Endothelial cell of umbilical vein (primary cell): ENCODE measurements around the gene KY. TPM values are rescaled to one million over a fixed set of nuclear protein-coding genes. Genes with fewer than 3 reads are reported as not detected.
"Not testable (repeated sequence)": the region's sequence is repeated elsewhere in the genome, so short reads cannot be mapped to it uniquely, and the experiment has no call there.

Experiments
- BruUV-seq: library from RNA; stranded (reverse); fragments of 400-500 nt; replicated peaks from 2 replicates; lab custom pipeline; 2021; lab: Mats Ljungman, UMichigan
- CTCF ChIA-PET: fragments of 300-600, 350-600 bp; sonication (Branson Sonifier 250); formaldehyde crosslinking; loops from one replicate; lab custom pipeline; 2021; ENCODE audit warnings: antibody characterized with exemption, inconsistent platforms; lab: Charles Lee
- POLR2A ChIA-PET: fragments of 300-600, 350-600 bp; sonication (Branson Sonifier 250); formaldehyde crosslinking; loops from one replicate; lab custom pipeline; 2021; ENCODE audit warnings: antibody characterized with exemption, inconsistent platforms; lab: Charles Lee
- DNase-seq: peaks from one replicate; pipeline ENCODE4 v3.0.0-alpha.2; 2011; ENCODE audit warnings: low read depth, low spot score
- FAIRE-seq: peaks from 2 replicates; lab custom pipeline; 2011; peaks lifted over from hg19 to GRCh38; lab: Jason Lieb, UNC
- H2AFZ ChIP-seq: 2 replicates; pipeline ENCODE4 v1.6.0; 2012; ENCODE audit warnings: low read depth, low read length, control low read depth, inconsistent platforms
- H3K27ac ChIP-seq: 2 replicates; pipeline ENCODE4 v1.5.1; 2011; ENCODE audit warnings: low read depth, mild to moderate bottlenecking, control low read depth, low read length, moderate library complexity; ENCODE audit not compliant: insufficient read depth
- H3K27me3 ChIP-seq, 2 experiments: 2 replicates each; pipeline versions ENCODE4 v1.6.0 to v1.6.1; 2011; ENCODE audit warnings: low read length in 2 of 2, mixed read lengths in 1 of 2; ENCODE audit not compliant: control insufficient read depth in 2 of 2, insufficient read depth in 2 of 2
- H3K36me3 ChIP-seq, 2 experiments: 2 replicates in 1 of 2; 3 replicates in 1 of 2; pipeline ENCODE4 v1.5.1; 2011; ENCODE audit warnings: low read length in 2 of 2, mild to moderate bottlenecking in 1 of 2, moderate library complexity in 1 of 2; ENCODE audit not compliant: control insufficient read depth in 2 of 2, insufficient read depth in 2 of 2; ENCODE audit errors: extremely low read depth in 1 of 2
- H3K4me1 ChIP-seq: 3 replicates; pipeline ENCODE4 v1.5.1; 2011; ENCODE audit warnings: mild to moderate bottlenecking, low read length; ENCODE audit not compliant: control insufficient read depth, insufficient read depth; ENCODE audit errors: extremely low read depth
- H3K4me2 ChIP-seq: 2 replicates; pipeline ENCODE4 v1.6.1; 2011; ENCODE audit warnings: low read length, control low read depth, mixed read lengths; ENCODE audit not compliant: insufficient read depth
- H3K4me3 ChIP-seq, 3 experiments: fragments of 200-600 bp in 1 of 3; sonication (generic), shearing (Covaris generic) in 1 of 3; replicated peaks in 1 of 3; 2 replicates each; pipeline ENCODE4 v1.5.1; 2011 to 2016; ENCODE audit warnings: control low read depth in 3 of 3, low read length in 3 of 3, mild to moderate bottlenecking in 2 of 3, inconsistent platforms in 1 of 3, low read depth in 1 of 3, moderate library complexity in 1 of 3; ENCODE audit not compliant: insufficient read depth in 1 of 3
- H3K79me2 ChIP-seq: 2 replicates; pipeline ENCODE4 v1.6.0; 2012; ENCODE audit warnings: low read length, inconsistent platforms; ENCODE audit not compliant: control insufficient read depth, insufficient read depth
- H3K9ac ChIP-seq: replicated peaks from 2 replicates; pipeline ENCODE3; 2011; ENCODE audit warnings: low read length, control low read depth; ENCODE audit not compliant: insufficient read depth; ENCODE audit errors: extremely low read depth
- H3K9me1 ChIP-seq: replicated peaks from 3 replicates; pipeline ENCODE4 v1.6.0; 2011; ENCODE audit warnings: mild to moderate bottlenecking, low read length; ENCODE audit not compliant: control insufficient read depth, insufficient read depth; ENCODE audit errors: extremely low read depth
- H3K9me3 ChIP-seq: replicated peaks from 2 replicates; pipeline ENCODE4 v1.5.1; 2012; ENCODE audit warnings: low read length, inconsistent platforms; ENCODE audit not compliant: control insufficient read depth, insufficient read depth
- H4K20me1 ChIP-seq: replicated peaks from 2 replicates; pipeline ENCODE3; 2011; ENCODE audit warnings: mild to moderate bottlenecking, low read length; ENCODE audit not compliant: control insufficient read depth, insufficient read depth; ENCODE audit errors: extremely low read depth
- EZH2 ChIP-seq: IDR thresholded peaks from 2 replicates; pipeline ENCODE4 v1.6.1; 2012; ENCODE audit warnings: borderline replicate concordance, low read depth, mild to moderate bottlenecking, moderate library complexity, low read length, inconsistent platforms; ENCODE audit not compliant: severe bottlenecking
- FOS ChIP-seq: IDR thresholded peaks from 2 replicates; pipeline ENCODE4 v1.6.1; 2011; ENCODE audit warnings: mild to moderate bottlenecking, low read length, moderate library complexity, borderline replicate concordance; ENCODE audit not compliant: insufficient read depth
- GATA2 ChIP-seq: IDR thresholded peaks from 2 replicates; pipeline ENCODE4 v1.7.0; 2011; ENCODE audit warnings: low read depth, mild to moderate bottlenecking, moderate library complexity, mixed read lengths, low read length; ENCODE audit not compliant: insufficient read length, insufficient read depth
- JUN ChIP-seq: IDR thresholded peaks from 2 replicates; pipeline ENCODE4 v1.6.1; 2011; ENCODE audit warnings: borderline replicate concordance, low read depth; ENCODE audit not compliant: insufficient read length, insufficient read depth
- MYC ChIP-seq: IDR thresholded peaks from one replicate; pipeline ENCODE4 v1.6.1; 2011; ENCODE audit warnings: mild to moderate bottlenecking, low read depth, low read length
- POLR2A ChIP-seq: IDR thresholded peaks from 2 replicates; pipeline ENCODE4 v1.6.1; 2012; ENCODE audit warnings: low read depth, mild to moderate bottlenecking, control low read depth, low read length
- POLR2AphosphoS5 ChIP-seq: IDR thresholded peaks from 2 replicates; pipeline ENCODE4 v1.6.1; 2012; ENCODE audit warnings: low read depth, mild to moderate bottlenecking, control low read depth, low read length, moderate library complexity; ENCODE audit not compliant: insufficient read depth
- dilution Hi-C: fragments of 300-500 bp; cut with MboI; formaldehyde crosslinking; loops from one replicate; pipeline ENCODE4 v1.15.0; 2019; ENCODE audit warnings: low sequenced_read_pairs; ENCODE audit not compliant: extremely low pct_ligation_motif_present
- intact Hi-C: fragments of 100-400 bp; cut with micrococcal nuclease; formaldehyde crosslinking; loops from one replicate; pipeline ENCODE4 v1.10.0; 2022
- polyA plus RNA-seq, 4 experiments: library from polyadenylated mRNA; depleted of rRNA in 3 of 4; stranded (reverse) in 3 of 4; unstranded in 1 of 4; fragments of >200 nt; gene quantifications; 2 replicates each; pipeline versions ENCODE4 v1.2.1 to v1.2.3, GENCODE V29; 2011 to 2012; ENCODE audit warnings: missing spikeins in 1 of 4
- total RNA-seq: library from RNA; stranded (reverse); gene quantifications from 2 replicates; pipeline ENCODE4 v1.2.3, GENCODE V29; 2021
- TF ChIP-seq, protein P1 (sequence below), 2 donors: IDR thresholded peaks; 1 replicate in 1 of 2; 2 replicates in 1 of 2; pipeline ENCODE4 v1.5.1; 2011; ENCODE audit warnings: low read length in 2 of 2, mild to moderate bottlenecking in 2 of 2, moderate library complexity in 2 of 2, control low read depth in 1 of 2, inconsistent platforms in 1 of 2, low read depth in 1 of 2; ENCODE audit not compliant: insufficient read depth in 1 of 2; ENCODE audit errors: extremely low read depth in 1 of 2
- TF ChIP-seq, protein P2 (sequence below): IDR thresholded peaks from 2 replicates; pipeline ENCODE4 v1.6.1; 2011; ENCODE audit not compliant: insufficient read depth, insufficient read length

KY gene
- total and polyA plus RNA-seq, 2 donors (not counting 3 experiments of a cell fraction or from before 2014, with no cell fraction given) = not detected

DNA sequence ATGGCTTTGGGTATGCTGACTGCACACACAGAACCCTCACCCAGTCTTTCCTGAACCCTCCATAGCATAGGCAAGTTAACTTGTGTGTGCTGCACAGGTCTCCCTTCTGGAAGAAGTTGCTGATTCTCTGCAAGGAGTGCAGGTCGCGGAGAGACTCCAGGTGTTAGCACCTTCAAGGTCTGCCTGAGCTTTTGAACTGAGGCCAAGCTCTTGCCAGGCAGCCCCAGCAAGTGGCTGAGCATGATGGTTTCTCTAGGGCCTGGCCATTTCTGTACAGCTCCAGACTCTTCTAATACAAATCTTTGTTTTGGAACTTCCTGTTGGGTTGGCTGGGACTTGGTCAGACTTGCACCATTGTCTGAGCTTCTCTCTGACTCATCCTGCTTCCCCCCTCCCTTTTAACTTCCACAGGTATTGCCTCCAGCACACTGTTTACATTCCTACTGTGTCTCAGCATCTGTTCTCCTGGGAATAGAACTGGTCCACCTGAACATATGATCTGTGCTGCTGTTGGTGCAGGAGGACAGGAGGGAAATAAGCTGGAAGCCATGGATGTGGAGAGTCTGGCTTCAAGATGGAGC, 53.3 kb downstream of the KY start:
- no peak for FAIRE-seq
- no peak overlapping the region for H3K4me2 ChIP-seq
- TF ChIP-seq, protein P1, sequence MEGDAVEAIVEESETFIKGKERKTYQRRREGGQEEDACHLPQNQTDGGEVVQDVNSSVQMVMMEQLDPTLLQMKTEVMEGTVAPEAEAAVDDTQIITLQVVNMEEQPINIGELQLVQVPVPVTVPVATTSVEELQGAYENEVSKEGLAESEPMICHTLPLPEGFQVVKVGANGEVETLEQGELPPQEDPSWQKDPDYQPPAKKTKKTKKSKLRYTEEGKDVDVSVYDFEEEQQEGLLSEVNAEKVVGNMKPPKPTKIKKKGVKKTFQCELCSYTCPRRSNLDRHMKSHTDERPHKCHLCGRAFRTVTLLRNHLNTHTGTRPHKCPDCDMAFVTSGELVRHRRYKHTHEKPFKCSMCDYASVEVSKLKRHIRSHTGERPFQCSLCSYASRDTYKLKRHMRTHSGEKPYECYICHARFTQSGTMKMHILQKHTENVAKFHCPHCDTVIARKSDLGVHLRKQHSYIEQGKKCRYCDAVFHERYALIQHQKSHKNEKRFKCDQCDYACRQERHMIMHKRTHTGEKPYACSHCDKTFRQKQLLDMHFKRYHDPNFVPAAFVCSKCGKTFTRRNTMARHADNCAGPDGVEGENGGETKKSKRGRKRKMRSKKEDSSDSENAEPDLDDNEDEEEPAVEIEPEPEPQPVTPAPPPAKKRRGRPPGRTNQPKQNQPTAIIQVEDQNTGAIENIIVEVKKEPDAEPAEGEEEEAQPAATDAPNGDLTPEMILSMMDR (IDR thresholded peaks at IDR 0.05; ENCODE audit: extremely low read depth in 1 of 2, insufficient read depth in 1 of 2, low read depth in 1 of 2, low read length in 2 of 2) = no peak
- TF ChIP-seq GATA2 = no peak
- TF ChIP-seq, protein P2, sequence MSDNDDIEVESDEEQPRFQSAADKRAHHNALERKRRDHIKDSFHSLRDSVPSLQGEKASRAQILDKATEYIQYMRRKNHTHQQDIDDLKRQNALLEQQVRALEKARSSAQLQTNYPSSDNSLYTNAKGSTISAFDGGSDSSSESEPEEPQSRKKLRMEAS = no peak
- TF ChIP-seq JUN = no peak
- TF ChIP-seq POLR2AphosphoS5 = no peak
- no peak for TF ChIP-seq POLR2A
- no peak for TF ChIP-seq FOS
- TF ChIP-seq MYC = no peak
- TF ChIP-seq EZH2 = no peak
- peaks cover 2 to 4% of the 10 kb centered on the region in 2 experiments for H3K27me3 ChIP-seq
- H3K27ac ChIP-seq = no peak overlapping the region
- no peak overlapping the region for H3K4me3 ChIP-seq
- ChIA-PET POLR2A (no interaction called here), CTCF (interaction anchor here (0.6 kb wide), 1 partner anchor 197 kb away, joined by 4 read pairs; the partner anchor contains the start of gene EPHB1)
- no peaks in the 10 kb centered on the region for H3K9me1 ChIP-seq
- no peak for DNase-seq
- H4K20me1 ChIP-seq = no peaks in the 10 kb centered on the region
- H3K4me1 ChIP-seq = no peaks in the 10 kb centered on the region
- H3K79me2 ChIP-seq = no peaks in the 10 kb centered on the region
- intact Hi-C loops = no loop called here
- no peaks in the 10 kb centered on the region for H3K9me3 ChIP-seq
- BruUV-seq = no TSS peak
- dilution Hi-C loops = no loop called here
- H2AFZ ChIP-seq = no peak overlapping the region
- H3K9ac ChIP-seq = no peak overlapping the region
- no peaks in the 10 kb centered on the region for H3K36me3 ChIP-seq

DNA sequence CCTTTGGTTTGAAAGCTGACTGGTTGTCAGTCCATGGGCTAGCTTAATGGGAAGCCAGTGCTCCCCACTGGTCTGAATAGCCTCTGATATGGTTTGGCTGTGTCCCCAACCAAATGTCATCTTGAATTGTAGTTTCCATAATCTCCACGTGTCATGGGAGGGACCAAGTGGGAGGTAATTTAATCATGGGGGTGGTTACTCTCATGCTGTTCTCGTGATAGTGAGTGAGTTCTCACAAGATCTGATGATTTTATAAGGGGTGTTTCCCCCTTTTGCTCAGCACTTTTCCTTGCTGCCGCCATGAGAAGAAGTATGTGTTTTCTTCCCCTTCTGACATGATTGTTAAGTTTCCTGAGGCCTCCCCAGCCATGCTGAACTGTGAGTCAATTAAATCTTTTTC, 55.8 kb downstream of the KY start:
- CTCF ChIA-PET, H3K4me3 ChIP-seq, H3K9me3 ChIP-seq, H3K9ac ChIP-seq, BruUV-seq, POLR2A ChIA-PET, H3K4me2 ChIP-seq, H4K20me1 ChIP-seq, dilution Hi-C loops, H2AFZ ChIP-seq, H3K27ac ChIP-seq, H3K4me1 ChIP-seq, intact Hi-C loops, H3K27me3 ChIP-seq, DNase-seq, H3K9me1 ChIP-seq, FAIRE-seq, H3K36me3 ChIP-seq, H3K79me2 ChIP-seq: not testable (repeated sequence)
